ENCODE results near the gene LYPLA2.
"Not testable (repeated sequence)": the region's sequence is repeated elsewhere in the genome, so short reads cannot be mapped to it uniquely, and the experiment has no call there.

Gene LYPLA2

GRCh38 chr1:23779826-23780371 lies 11.0 kb upstream of the LYPLA2 start:
- no peak for DNase-seq

GRCh38 chr1:23783141-23783540 lies 7.8 kb upstream of the LYPLA2 start:
- DNase-seq: not testable (repeated sequence)

- DNase-seq: no peak
Observed at GRCh38 chr1:23784846-23785245, 6.1 kb upstream of the LYPLA2 start.

GRCh38 chr1:23787701-23788100 lies 3.2 kb upstream of the LYPLA2 start:
- DNase-seq: no peak

GRCh38 chr1:23788695-23789094 lies 2.2 kb upstream of the LYPLA2 start:
- DNase-seq: no peak

GRCh38 chr1:23791516-23792047 lies 637 bp downstream of the LYPLA2 start:
- DNase-seq: peak; percentile 35

- no peak for DNase-seq
Observed at GRCh38 chr1:23792151-23792945, 1.4 kb downstream of the LYPLA2 start.

GRCh38 chr1:23793018-23793781 lies 2.3 kb downstream of the LYPLA2 start:
- DNase-seq: peak; percentile 56

GRCh38 chr1:23793861-23794731 lies 3.2 kb downstream of the LYPLA2 start:
- no peak for DNase-seq

GRCh38 chr1:23794732-23795182 lies 3.8 kb downstream of the LYPLA2 start:
- not testable (repeated sequence) for DNase-seq

- no peak for DNase-seq
Observed at GRCh38 chr1:23795676-23796465, 4.9 kb downstream of the LYPLA2 start.

- no peak for DNase-seq
Observed at GRCh38 chr1:23796466-23797271, 5.7 kb downstream of the LYPLA2 start.

- DNase-seq: no peak
Observed at GRCh38 chr1:23797478-23798448, 6.8 kb downstream of the LYPLA2 start.

- DNase-seq: no peak
Observed at GRCh38 chr1:23798662-23799142, 7.8 kb downstream of the LYPLA2 start.

GRCh38 chr1:23799255-23799569 lies 8.3 kb downstream of the LYPLA2 start:
- DNase-seq: no peak

- DNase-seq: peak; percentile 44
Observed at GRCh38 chr1:23799570-23800399, 8.8 kb downstream of the LYPLA2 start.

GRCh38 chr1:23800400-23801337 lies 9.7 kb downstream of the LYPLA2 start, which contains the start of gene GALE:
GALE (minus strand) TSS chr1:23800754; CDS start chr1:23799007, 1,747 bp downstream.
- peak; percentile 97 for DNase-seq
